Glutamatergic neuron (in vitro differentiated cells): ENCODE measurements around the gene XYLT1. TPM values are rescaled to one million over a fixed set of nuclear protein-coding genes. Genes with fewer than 3 reads are reported as not detected.

Experiments
- DNase-seq: peaks from one replicate; pipeline ENCODE4 v3.0.0; 2022
- H3K27ac Mint-ChIP-seq: one replicate; pipeline ENCODE4 v1.8.0; 2020; ENCODE audit warnings: mild to moderate bottlenecking, mixed read lengths, inconsistent platforms; ENCODE audit not compliant: unreplicated experiment
- H3K27me3 Mint-ChIP-seq: one replicate; pipeline ENCODE4 v1.8.0; 2020; ENCODE audit warnings: mild to moderate bottlenecking, moderate library complexity, mixed read lengths, inconsistent platforms; ENCODE audit not compliant: unreplicated experiment
- H3K36me3 Mint-ChIP-seq: one replicate; pipeline ENCODE4 v1.8.0; 2020; ENCODE audit warnings: mild to moderate bottlenecking, mixed read lengths, inconsistent platforms; ENCODE audit not compliant: unreplicated experiment
- H3K4me1 Mint-ChIP-seq: one replicate; pipeline ENCODE4 v1.8.0; 2020; ENCODE audit warnings: mild to moderate bottlenecking, low read depth, mixed read lengths, inconsistent platforms; ENCODE audit not compliant: unreplicated experiment
- H3K4me3 Mint-ChIP-seq: one replicate; pipeline ENCODE4 v1.8.0; 2020; ENCODE audit warnings: mild to moderate bottlenecking, mixed read lengths, inconsistent platforms; ENCODE audit not compliant: unreplicated experiment
- H3K9me3 Mint-ChIP-seq: one replicate; pipeline ENCODE4 v1.8.0; 2020; ENCODE audit warnings: mild to moderate bottlenecking, moderate library complexity, mixed read lengths, inconsistent platforms; ENCODE audit not compliant: unreplicated experiment
- CTCF ChIP-seq: fragments of 200-600 bp; sonication (generic); IDR thresholded peaks from one replicate; pipeline ENCODE4 v1.5.0; 2021; ENCODE audit not compliant: partially characterized antibody, unreplicated experiment
- total RNA-seq: library from RNA; stranded (reverse); fragmentation: NEBNext Ultra II Directional; extraction: Animal tissue kit (Norgen Biotek cat#: 25700); gene quantifications from one replicate; pipeline ENCODE4 v1.2.1, GENCODE V29; 2021; ENCODE audit not compliant: unreplicated experiment

Gene XYLT1
- total RNA-seq, 1 donor from 2014 or later: 18.4 TPM

- no peak for DNase-seq
- H3K4me1 Mint-ChIP-seq: peaks cover 5% of the 10 kb centered on the region
- no peak overlapping the region for H3K27ac Mint-ChIP-seq
- TF ChIP-seq CTCF: no peak
- peaks cover 2% of the 10 kb centered on the region for H3K9me3 Mint-ChIP-seq
- no peaks in the 10 kb centered on the region for H3K36me3 Mint-ChIP-seq
- H3K27me3 Mint-ChIP-seq: peaks cover 2% of the 10 kb centered on the region
- H3K4me3 Mint-ChIP-seq: no peak overlapping the region
Measured at GRCh38 chr16:17230932-17231581, 239.7 kb downstream of the XYLT1 start.

GRCh38 chr16:17229766-17230165 is 241.0 kb downstream of the XYLT1 start:
- H3K4me1 Mint-ChIP-seq: peaks cover 9% of the 10 kb centered on the region
- TF ChIP-seq CTCF: no peak
- H3K27me3 Mint-ChIP-seq: peaks cover 2% of the 10 kb centered on the region
- H3K36me3 Mint-ChIP-seq: no peaks in the 10 kb centered on the region
- DNase-seq: no peak
- no peak overlapping the region for H3K27ac Mint-ChIP-seq
- H3K4me3 Mint-ChIP-seq: no peak overlapping the region
- H3K9me3 Mint-ChIP-seq: peaks cover 2% of the 10 kb centered on the region

GRCh38 chr16:17229131-17229530 is 241.6 kb downstream of the XYLT1 start:
- Mint-ChIP-seq H3K4me1 (peaks cover 9% of the 10 kb centered on the region), H3K36me3 (no peaks in the 10 kb centered on the region), H3K27ac (no peak overlapping the region), H3K4me3 (no peak overlapping the region), H3K9me3 (peaks cover 2% of the 10 kb centered on the region), H3K27me3 (peaks cover 2% of the 10 kb centered on the region)
- DNase-seq: no peak
- TF ChIP-seq CTCF: no peak

- Mint-ChIP-seq H3K4me3 (no peak overlapping the region), H3K9me3 (peaks cover 2% of the 10 kb centered on the region), H3K4me1 (peaks cover 9% of the 10 kb centered on the region), H3K27ac (no peak overlapping the region), H3K27me3 (peaks cover 2% of the 10 kb centered on the region), H3K36me3 (no peaks in the 10 kb centered on the region)
- no peak for TF ChIP-seq CTCF
- DNase-seq: no peak
Measured at GRCh38 chr16:17228708-17229055, 242.1 kb downstream of the XYLT1 start.

- Mint-ChIP-seq H3K36me3 (no peaks in the 10 kb centered on the region), H3K9me3 (peaks cover 1% of the 10 kb centered on the region), H3K27me3 (peaks cover 2% of the 10 kb centered on the region), H3K27ac (no peak overlapping the region), H3K4me3 (no peak overlapping the region), H3K4me1 (peaks cover 6% of the 10 kb centered on the region)
- no peak for TF ChIP-seq CTCF
- no peak for DNase-seq
Measured at GRCh38 chr16:17228048-17228707, 242.6 kb downstream of the XYLT1 start.
